ENCODE data around the gene CACYBP. TPM values are rescaled to one million over a fixed set of nuclear protein-coding genes. Genes with fewer than 3 reads are reported as not detected.
A peak's percentile ranks its signal among the peaks of the same experiment; 100 is the strongest.

Gene CACYBP
- total and polyA plus RNA-seq, 2 experiments from 2014 or later: 209 to 453 TPM

GRCh38 chr1:174954671-174955669 is 44.8 kb upstream of the CACYBP start:
- no peak overlapping the region for H2AFZ ChIP-seq
- peaks cover 27% of the 10 kb centered on the region; the same call in 2 of the 3 replicates for H3K36me3 Mint-ChIP-seq (ENCODE audit: low read depth)
- peaks cover 15% of the 10 kb centered on the region; the same call in 2 of the 3 replicates for H3K4me1 Mint-ChIP-seq
- peaks cover 64% of the 10 kb centered on the region for H3K79me2 ChIP-seq (replicated peaks; ENCODE audit: insufficient read depth)
- ATAC-seq (0 out of 3 replicates have a peak, but pooled peaks have one; percentile 22), DNase-seq (ENCODE audit: low spot score) (no peak)
- H3K4me2 ChIP-seq: no peak overlapping the region
- H3K27ac ChIP-seq (ENCODE audit: low read depth): peak overlapping the region; percentile 67
- TF ChIP-seq NANOG (IDR thresholded peaks at IDR 0.05; ENCODE audit: borderline replicate concordance) (no peak), CTCF (conservative IDR thresholded peaks at IDR 0.05; ENCODE audit: low read depth in 2 of 2) (no peak), EZH2 (IDR thresholded peaks at IDR 0.05; ENCODE audit: low read depth, unreplicated experiment) (no peak), EZH2phosphoT487 (IDR thresholded peaks at IDR 0.05; ENCODE audit: unreplicated experiment) (no peak)
- no peaks in the 10 kb centered on the region; the same call in 1 of the 2 replicates for H3K4me1 ChIP-seq (ENCODE audit: insufficient read depth)
- H3K36me3 ChIP-seq (ENCODE audit: insufficient read depth): peaks cover 10% of the 10 kb centered on the region; the same call in 1 of the 2 replicates
- H3K4me3 ChIP-seq: no peak overlapping the region
- H4K20me1 ChIP-seq (replicated peaks; ENCODE audit: insufficient read depth): peaks cover 45% of the 10 kb centered on the region
- H3K27ac Mint-ChIP-seq: no peak overlapping the region
- no peaks in the 10 kb centered on the region for H3K9me3 Mint-ChIP-seq
- no peaks in the 10 kb centered on the region for H3K27me3 Mint-ChIP-seq (ENCODE audit: insufficient read depth, low read depth, poor library complexity)
- H3K27me3 ChIP-seq (ENCODE audit: insufficient read depth): no peaks in the 10 kb centered on the region
- H3K4me3 Mint-ChIP-seq: no peak overlapping the region
- H3K9me2 ChIP-seq (ENCODE audit: insufficient read depth): no peaks in the 10 kb centered on the region
- no peaks in the 10 kb centered on the region for H3F3A ChIP-seq (replicated peaks; ENCODE audit: low read depth)

GRCh38 chr1:174956086-174956485 is 43.7 kb upstream of the CACYBP start:
- H4K20me1 ChIP-seq (replicated peaks; ENCODE audit: insufficient read depth): peaks cover 37% of the 10 kb centered on the region
- Mint-ChIP-seq H3K36me3 (ENCODE audit: low read depth) (peaks cover 37% of the 10 kb centered on the region; the same call in 2 of the 3 replicates), H3K9me3 (no peaks in the 10 kb centered on the region), H3K4me1 (peaks cover 20% of the 10 kb centered on the region), H3K4me3 (no peak overlapping the region), H3K27ac (no peak overlapping the region), H3K27me3 (ENCODE audit: insufficient read depth, low read depth, poor library complexity) (no peaks in the 10 kb centered on the region)
- H3F3A ChIP-seq (replicated peaks; ENCODE audit: low read depth): no peaks in the 10 kb centered on the region
- no peak overlapping the region for H3K27ac ChIP-seq (ENCODE audit: low read depth)
- ATAC-seq (no peak; the same call in 2 of the 3 replicates), DNase-seq (ENCODE audit: low spot score) (no peak)
- peaks cover 10% of the 10 kb centered on the region; the same call in 1 of the 2 replicates for H3K36me3 ChIP-seq (ENCODE audit: insufficient read depth)
- no peaks in the 10 kb centered on the region for H3K27me3 ChIP-seq (ENCODE audit: insufficient read depth)
- H3K4me3 ChIP-seq: no peak overlapping the region
- H3K4me1 ChIP-seq (ENCODE audit: insufficient read depth): no peaks in the 10 kb centered on the region; the same call in 1 of the 2 replicates
- H2AFZ ChIP-seq: no peak overlapping the region
- peaks cover 53% of the 10 kb centered on the region for H3K79me2 ChIP-seq (replicated peaks; ENCODE audit: insufficient read depth)
- H3K9me2 ChIP-seq (ENCODE audit: insufficient read depth): no peaks in the 10 kb centered on the region
- TF ChIP-seq CREB1 (CRISPR knock-in tag; IDR thresholded peaks at IDR 0.05; ENCODE audit: low read depth) (no peak), NANOG (IDR thresholded peaks at IDR 0.05; ENCODE audit: borderline replicate concordance) (no peak), EZH2 (IDR thresholded peaks at IDR 0.05; ENCODE audit: low read depth, unreplicated experiment) (no peak)
- H3K4me2 ChIP-seq: no peak overlapping the region

GRCh38 chr1:174956976-174957375 is 42.8 kb upstream of the CACYBP start:
- peaks cover 10% of the 10 kb centered on the region; the same call in 1 of the 2 replicates for H3K36me3 ChIP-seq (ENCODE audit: insufficient read depth)
- no peaks in the 10 kb centered on the region for H3K9me3 Mint-ChIP-seq
- H3K27ac ChIP-seq (ENCODE audit: low read depth): no peak overlapping the region
- no peaks in the 10 kb centered on the region for H3K9me2 ChIP-seq (ENCODE audit: insufficient read depth)
- H3K4me3 ChIP-seq: no peak overlapping the region
- H3K4me2 ChIP-seq: no peak overlapping the region
- no peak overlapping the region for H3K27ac Mint-ChIP-seq
- DNase-seq (ENCODE audit: low spot score) (no peak), ATAC-seq (no peak)
- peaks cover 41% of the 10 kb centered on the region; the same call in 2 of the 3 replicates for H3K36me3 Mint-ChIP-seq (ENCODE audit: low read depth)
- H3K4me1 Mint-ChIP-seq: peaks cover 20% of the 10 kb centered on the region
- peaks cover 30% of the 10 kb centered on the region for H4K20me1 ChIP-seq (replicated peaks; ENCODE audit: insufficient read depth)
- H2AFZ ChIP-seq: no peak overlapping the region
- H3K27me3 ChIP-seq (ENCODE audit: insufficient read depth): no peaks in the 10 kb centered on the region
- no peaks in the 10 kb centered on the region for H3F3A ChIP-seq (replicated peaks; ENCODE audit: low read depth)
- H3K79me2 ChIP-seq (replicated peaks; ENCODE audit: insufficient read depth): peaks cover 44% of the 10 kb centered on the region
- no peak overlapping the region for H3K4me3 Mint-ChIP-seq
- no peaks in the 10 kb centered on the region; the same call in 1 of the 2 replicates for H3K4me1 ChIP-seq (ENCODE audit: insufficient read depth)
- H3K27me3 Mint-ChIP-seq (ENCODE audit: insufficient read depth, low read depth, poor library complexity): no peaks in the 10 kb centered on the region
- TF ChIP-seq EZH2 (IDR thresholded peaks at IDR 0.05; ENCODE audit: low read depth, unreplicated experiment): no peak
- no peak for TF ChIP-seq ETS1 (IDR thresholded peaks at IDR 0.05)
- no peak for TF ChIP-seq CREB1 (CRISPR knock-in tag; IDR thresholded peaks at IDR 0.05; ENCODE audit: low read depth)
